Endothelial cell of umbilical vein (primary cell): ENCODE results near the gene FBLN2. TPM values are rescaled to one million over a fixed set of nuclear protein-coding genes. Genes with fewer than 3 reads are reported as not detected.

Experiments used
- BruUV-seq: library from RNA; stranded (reverse); fragments of 400-500 nt; replicated peaks from 2 replicates; lab custom pipeline; 2021; lab: Mats Ljungman, UMichigan
- CTCF ChIA-PET: fragments of 300-600, 350-600 bp; sonication (Branson Sonifier 250); formaldehyde crosslinking; loops from one replicate; lab custom pipeline; 2021; ENCODE audit warnings: antibody characterized with exemption, inconsistent platforms; lab: Charles Lee
- POLR2A ChIA-PET: fragments of 300-600, 350-600 bp; sonication (Branson Sonifier 250); formaldehyde crosslinking; loops from one replicate; lab custom pipeline; 2021; ENCODE audit warnings: antibody characterized with exemption, inconsistent platforms; lab: Charles Lee
- DNase-seq: peaks from one replicate; pipeline ENCODE4 v3.0.0-alpha.2; 2011; ENCODE audit warnings: low read depth, low spot score
- FAIRE-seq: peaks from 2 replicates; lab custom pipeline; 2011; peaks lifted over from hg19 to GRCh38; lab: Jason Lieb, UNC
- H2AFZ ChIP-seq: 2 replicates; pipeline ENCODE4 v1.6.0; 2012; ENCODE audit warnings: low read depth, low read length, control low read depth, inconsistent platforms
- H3K27ac ChIP-seq: 2 replicates; pipeline ENCODE4 v1.5.1; 2011; ENCODE audit warnings: low read depth, mild to moderate bottlenecking, control low read depth, low read length, moderate library complexity; ENCODE audit not compliant: insufficient read depth
- H3K27me3 ChIP-seq, 2 experiments: 2 replicates each; pipeline versions ENCODE4 v1.6.0 to v1.6.1; 2011; ENCODE audit warnings: low read length in 2 of 2, mixed read lengths in 1 of 2; ENCODE audit not compliant: control insufficient read depth in 2 of 2, insufficient read depth in 2 of 2
- H3K36me3 ChIP-seq, 2 experiments: 2 replicates in 1 of 2; 3 replicates in 1 of 2; pipeline ENCODE4 v1.5.1; 2011; ENCODE audit warnings: low read length in 2 of 2, mild to moderate bottlenecking in 1 of 2, moderate library complexity in 1 of 2; ENCODE audit not compliant: control insufficient read depth in 2 of 2, insufficient read depth in 2 of 2; ENCODE audit errors: extremely low read depth in 1 of 2
- H3K4me1 ChIP-seq: 3 replicates; pipeline ENCODE4 v1.5.1; 2011; ENCODE audit warnings: mild to moderate bottlenecking, low read length; ENCODE audit not compliant: control insufficient read depth, insufficient read depth; ENCODE audit errors: extremely low read depth
- H3K4me2 ChIP-seq: 2 replicates; pipeline ENCODE4 v1.6.1; 2011; ENCODE audit warnings: low read length, control low read depth, mixed read lengths; ENCODE audit not compliant: insufficient read depth
- H3K4me3 ChIP-seq, 3 experiments: fragments of 200-600 bp in 1 of 3; sonication (generic), shearing (Covaris generic) in 1 of 3; replicated peaks in 1 of 3; 2 replicates each; pipeline ENCODE4 v1.5.1; 2011 to 2016; ENCODE audit warnings: control low read depth in 3 of 3, low read length in 3 of 3, mild to moderate bottlenecking in 2 of 3, inconsistent platforms in 1 of 3, low read depth in 1 of 3, moderate library complexity in 1 of 3; ENCODE audit not compliant: insufficient read depth in 1 of 3
- H3K79me2 ChIP-seq: 2 replicates; pipeline ENCODE4 v1.6.0; 2012; ENCODE audit warnings: low read length, inconsistent platforms; ENCODE audit not compliant: control insufficient read depth, insufficient read depth
- H3K9ac ChIP-seq: replicated peaks from 2 replicates; pipeline ENCODE3; 2011; ENCODE audit warnings: low read length, control low read depth; ENCODE audit not compliant: insufficient read depth; ENCODE audit errors: extremely low read depth
- H3K9me1 ChIP-seq: replicated peaks from 3 replicates; pipeline ENCODE4 v1.6.0; 2011; ENCODE audit warnings: mild to moderate bottlenecking, low read length; ENCODE audit not compliant: control insufficient read depth, insufficient read depth; ENCODE audit errors: extremely low read depth
- H3K9me3 ChIP-seq: replicated peaks from 2 replicates; pipeline ENCODE4 v1.5.1; 2012; ENCODE audit warnings: low read length, inconsistent platforms; ENCODE audit not compliant: control insufficient read depth, insufficient read depth
- H4K20me1 ChIP-seq: replicated peaks from 2 replicates; pipeline ENCODE3; 2011; ENCODE audit warnings: mild to moderate bottlenecking, low read length; ENCODE audit not compliant: control insufficient read depth, insufficient read depth; ENCODE audit errors: extremely low read depth
- EZH2 ChIP-seq: IDR thresholded peaks from 2 replicates; pipeline ENCODE4 v1.6.1; 2012; ENCODE audit warnings: borderline replicate concordance, low read depth, mild to moderate bottlenecking, moderate library complexity, low read length, inconsistent platforms; ENCODE audit not compliant: severe bottlenecking
- GATA2 ChIP-seq: IDR thresholded peaks from 2 replicates; pipeline ENCODE4 v1.7.0; 2011; ENCODE audit warnings: low read depth, mild to moderate bottlenecking, moderate library complexity, mixed read lengths, low read length; ENCODE audit not compliant: insufficient read length, insufficient read depth
- JUN ChIP-seq: IDR thresholded peaks from 2 replicates; pipeline ENCODE4 v1.6.1; 2011; ENCODE audit warnings: borderline replicate concordance, low read depth; ENCODE audit not compliant: insufficient read length, insufficient read depth
- MYC ChIP-seq: IDR thresholded peaks from one replicate; pipeline ENCODE4 v1.6.1; 2011; ENCODE audit warnings: mild to moderate bottlenecking, low read depth, low read length
- POLR2A ChIP-seq: IDR thresholded peaks from 2 replicates; pipeline ENCODE4 v1.6.1; 2012; ENCODE audit warnings: low read depth, mild to moderate bottlenecking, control low read depth, low read length
- POLR2AphosphoS5 ChIP-seq: IDR thresholded peaks from 2 replicates; pipeline ENCODE4 v1.6.1; 2012; ENCODE audit warnings: low read depth, mild to moderate bottlenecking, control low read depth, low read length, moderate library complexity; ENCODE audit not compliant: insufficient read depth
- dilution Hi-C: fragments of 300-500 bp; cut with MboI; formaldehyde crosslinking; loops from one replicate; pipeline ENCODE4 v1.15.0; 2019; ENCODE audit warnings: low sequenced_read_pairs; ENCODE audit not compliant: extremely low pct_ligation_motif_present
- intact Hi-C: fragments of 100-400 bp; cut with micrococcal nuclease; formaldehyde crosslinking; loops from one replicate; pipeline ENCODE4 v1.10.0; 2022
- polyA plus RNA-seq, 4 experiments: library from polyadenylated mRNA; depleted of rRNA in 3 of 4; stranded (reverse) in 3 of 4; unstranded in 1 of 4; fragments of >200 nt; gene quantifications; 2 replicates each; pipeline versions ENCODE4 v1.2.1 to v1.2.3, GENCODE V29; 2011 to 2012; ENCODE audit warnings: missing spikeins in 1 of 4
- total RNA-seq: library from RNA; stranded (reverse); gene quantifications from 2 replicates; pipeline ENCODE4 v1.2.3, GENCODE V29; 2021
- TF ChIP-seq, protein P1 (sequence below): IDR thresholded peaks from 2 replicates; pipeline ENCODE4 v1.6.1; 2011; ENCODE audit not compliant: insufficient read depth, insufficient read length
- TF ChIP-seq, protein P2 (sequence below), 2 donors: IDR thresholded peaks; 1 replicate in 1 of 2; 2 replicates in 1 of 2; pipeline ENCODE4 v1.5.1; 2011; ENCODE audit warnings: low read length in 2 of 2, mild to moderate bottlenecking in 2 of 2, moderate library complexity in 2 of 2, control low read depth in 1 of 2, inconsistent platforms in 1 of 2, low read depth in 1 of 2; ENCODE audit not compliant: insufficient read depth in 1 of 2; ENCODE audit errors: extremely low read depth in 1 of 2

FBLN2 gene
- total and polyA plus RNA-seq, 2 donors (not counting 3 experiments of a cell fraction or from before 2014, with no cell fraction given) = 1.4 to 1.9 TPM

DNA sequence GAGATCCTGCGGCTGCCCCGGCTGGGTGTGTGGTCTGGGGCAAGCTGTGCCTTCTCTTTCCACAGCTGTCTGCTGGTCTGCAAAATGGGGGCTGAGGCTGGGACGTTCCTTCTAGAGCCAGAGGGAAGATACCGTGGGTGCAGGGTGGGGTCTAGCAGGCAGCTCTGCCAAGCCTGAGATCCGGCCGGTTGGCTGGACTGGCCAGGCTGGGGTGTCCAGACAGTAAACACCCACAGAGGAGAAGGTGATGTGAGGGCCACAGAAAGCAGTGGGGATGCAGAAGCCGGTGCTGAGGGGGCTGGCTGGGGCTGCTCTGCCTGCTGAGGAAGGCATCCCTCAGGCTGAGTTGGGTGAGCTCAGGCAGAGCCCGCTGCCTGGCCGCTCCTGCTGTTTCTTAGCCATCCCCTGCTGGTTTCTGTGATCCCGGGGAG lies 46.1 kb downstream of the FBLN2 start:
- H3K9ac ChIP-seq = no peak overlapping the region
- no peaks in the 10 kb centered on the region for H3K9me1 ChIP-seq
- intact Hi-C loops = no loop called here
- no peaks in the 10 kb centered on the region for H3K27me3 ChIP-seq
- DNase-seq (no peak), FAIRE-seq (no peak)
- no peaks in the 10 kb centered on the region for H3K9me3 ChIP-seq
- no peak overlapping the region for H3K4me2 ChIP-seq
- dilution Hi-C loops = no loop called here
- no TSS peak for BruUV-seq
- no peaks in the 10 kb centered on the region for H3K79me2 ChIP-seq
- no peak overlapping the region for H2AFZ ChIP-seq
- no peak for TF ChIP-seq POLR2AphosphoS5
- TF ChIP-seq, protein P1, sequence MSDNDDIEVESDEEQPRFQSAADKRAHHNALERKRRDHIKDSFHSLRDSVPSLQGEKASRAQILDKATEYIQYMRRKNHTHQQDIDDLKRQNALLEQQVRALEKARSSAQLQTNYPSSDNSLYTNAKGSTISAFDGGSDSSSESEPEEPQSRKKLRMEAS = no peak
- TF ChIP-seq GATA2 = no peak
- TF ChIP-seq POLR2A = no peak
- H3K27ac ChIP-seq = no peak overlapping the region
- no peaks in the 10 kb centered on the region for H3K4me1 ChIP-seq
- POLR2A ChIA-PET = no interaction called here
- CTCF ChIA-PET = interaction anchor here (1.2 kb wide), 1 partner anchor 64 kb away, joined by 3 read pairs; no protein-coding TSS in a partner anchor
- no peaks in the 10 kb centered on the region for H3K36me3 ChIP-seq
- H4K20me1 ChIP-seq = no peaks in the 10 kb centered on the region
- H3K4me3 ChIP-seq = no peak overlapping the region

DNA sequence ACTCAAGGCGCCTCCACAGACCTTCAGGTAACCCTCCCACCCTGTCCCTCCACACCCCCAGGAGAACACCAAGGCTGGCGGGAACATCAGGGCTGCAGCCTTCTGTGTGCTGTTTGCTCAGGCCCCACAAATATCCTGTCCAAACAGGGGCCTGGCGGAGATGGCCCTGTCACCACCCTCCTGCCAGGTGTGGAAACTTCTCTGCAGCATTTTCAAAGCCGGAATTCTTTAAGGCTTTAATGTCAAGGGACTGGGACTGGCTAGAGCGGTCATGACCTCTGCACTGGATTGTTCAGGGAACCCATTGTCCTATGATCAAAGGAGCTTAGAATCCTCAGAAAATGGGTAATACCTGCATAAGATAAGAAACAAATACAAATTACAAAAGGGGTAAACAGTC lies 46.6 kb downstream of the FBLN2 start:
- Histone ChIP-seq H3K4me3 (no peak overlapping the region), H3K9ac (no peak overlapping the region), H3K4me2 (no peak overlapping the region), H3K9me1 (no peaks in the 10 kb centered on the region), H3K4me1 (no peaks in the 10 kb centered on the region), H3K36me3 (no peaks in the 10 kb centered on the region), H3K79me2 (no peaks in the 10 kb centered on the region), H3K27ac (no peak overlapping the region), H3K27me3 (no peaks in the 10 kb centered on the region), H4K20me1 (no peaks in the 10 kb centered on the region), H3K9me3 (no peaks in the 10 kb centered on the region), H2AFZ (no peak overlapping the region)
- dilution Hi-C loops (no loop called here), intact Hi-C loops (no loop called here)
- TF ChIP-seq MYC (no peak), JUN (no peak), EZH2 (no peak), POLR2A (no peak), POLR2AphosphoS5 (no peak)
- TF ChIP-seq, protein P1 = no peak
- TF ChIP-seq, protein P2, sequence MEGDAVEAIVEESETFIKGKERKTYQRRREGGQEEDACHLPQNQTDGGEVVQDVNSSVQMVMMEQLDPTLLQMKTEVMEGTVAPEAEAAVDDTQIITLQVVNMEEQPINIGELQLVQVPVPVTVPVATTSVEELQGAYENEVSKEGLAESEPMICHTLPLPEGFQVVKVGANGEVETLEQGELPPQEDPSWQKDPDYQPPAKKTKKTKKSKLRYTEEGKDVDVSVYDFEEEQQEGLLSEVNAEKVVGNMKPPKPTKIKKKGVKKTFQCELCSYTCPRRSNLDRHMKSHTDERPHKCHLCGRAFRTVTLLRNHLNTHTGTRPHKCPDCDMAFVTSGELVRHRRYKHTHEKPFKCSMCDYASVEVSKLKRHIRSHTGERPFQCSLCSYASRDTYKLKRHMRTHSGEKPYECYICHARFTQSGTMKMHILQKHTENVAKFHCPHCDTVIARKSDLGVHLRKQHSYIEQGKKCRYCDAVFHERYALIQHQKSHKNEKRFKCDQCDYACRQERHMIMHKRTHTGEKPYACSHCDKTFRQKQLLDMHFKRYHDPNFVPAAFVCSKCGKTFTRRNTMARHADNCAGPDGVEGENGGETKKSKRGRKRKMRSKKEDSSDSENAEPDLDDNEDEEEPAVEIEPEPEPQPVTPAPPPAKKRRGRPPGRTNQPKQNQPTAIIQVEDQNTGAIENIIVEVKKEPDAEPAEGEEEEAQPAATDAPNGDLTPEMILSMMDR (IDR thresholded peaks at IDR 0.05; ENCODE audit: extremely low read depth in 1 of 2, insufficient read depth in 1 of 2, low read depth in 1 of 2, low read length in 2 of 2) = no peak
- DNase-seq = no peak
- BruUV-seq = no TSS peak
- ChIA-PET CTCF (interaction anchor here (1.2 kb wide), 1 partner anchor 63 kb away, joined by 3 read pairs; no protein-coding TSS in a partner anchor), POLR2A (no interaction called here)
- FAIRE-seq = no peak
